H1 (cell line): ENCODE results near the gene ART4.

ENCODE experiments used
- EP300 ChIP-seq, 2 experiments: IDR thresholded peaks; 1 replicate in 1 of 2; 2 replicates in 1 of 2; pipeline ENCODE4 v1.6.1; 2011 to 2012; ENCODE audit warnings: low read depth in 2 of 2, low read length in 2 of 2, mild to moderate bottlenecking in 2 of 2, borderline replicate concordance in 1 of 2, inconsistent platforms in 1 of 2, moderate library complexity in 1 of 2
- KDM1A ChIP-seq: fragments of 200-600, 300-600 bp; sonication (generic); IDR thresholded peaks from 2 replicates; pipeline ENCODE4 v1.7.1; 2016; ENCODE audit warnings: mild to moderate bottlenecking, low read length, borderline replicate concordance
- KDM5A ChIP-seq: fragments of 200-600 bp; IDR thresholded peaks from 2 replicates; pipeline ENCODE4 v1.7.1; 2012; ENCODE audit warnings: mild to moderate bottlenecking, low read length, inconsistent platforms, mixed read lengths
- POLR2A ChIP-seq, 2 experiments: IDR thresholded peaks; 1 replicate in 1 of 2; 2 replicates in 1 of 2; pipeline ENCODE4 v1.6.1; 2011; ENCODE audit warnings: low read depth in 2 of 2, low read length in 2 of 2, mild to moderate bottlenecking in 2 of 2; ENCODE audit errors: control extremely low read depth in 1 of 2
- TF ChIP-seq, protein P1 (sequence below), 3 experiments: IDR thresholded peaks; 1 replicate in 2 of 3; 2 replicates in 1 of 3; pipeline versions ENCODE4 v1.5.1 to v1.6.1; 2011; ENCODE audit warnings: low read length in 3 of 3, mild to moderate bottlenecking in 3 of 3, inconsistent platforms in 2 of 3, low read depth in 1 of 3, moderate library complexity in 1 of 3; ENCODE audit not compliant: insufficient read depth in 1 of 3; ENCODE audit errors: control extremely low read depth in 1 of 3

DNA sequence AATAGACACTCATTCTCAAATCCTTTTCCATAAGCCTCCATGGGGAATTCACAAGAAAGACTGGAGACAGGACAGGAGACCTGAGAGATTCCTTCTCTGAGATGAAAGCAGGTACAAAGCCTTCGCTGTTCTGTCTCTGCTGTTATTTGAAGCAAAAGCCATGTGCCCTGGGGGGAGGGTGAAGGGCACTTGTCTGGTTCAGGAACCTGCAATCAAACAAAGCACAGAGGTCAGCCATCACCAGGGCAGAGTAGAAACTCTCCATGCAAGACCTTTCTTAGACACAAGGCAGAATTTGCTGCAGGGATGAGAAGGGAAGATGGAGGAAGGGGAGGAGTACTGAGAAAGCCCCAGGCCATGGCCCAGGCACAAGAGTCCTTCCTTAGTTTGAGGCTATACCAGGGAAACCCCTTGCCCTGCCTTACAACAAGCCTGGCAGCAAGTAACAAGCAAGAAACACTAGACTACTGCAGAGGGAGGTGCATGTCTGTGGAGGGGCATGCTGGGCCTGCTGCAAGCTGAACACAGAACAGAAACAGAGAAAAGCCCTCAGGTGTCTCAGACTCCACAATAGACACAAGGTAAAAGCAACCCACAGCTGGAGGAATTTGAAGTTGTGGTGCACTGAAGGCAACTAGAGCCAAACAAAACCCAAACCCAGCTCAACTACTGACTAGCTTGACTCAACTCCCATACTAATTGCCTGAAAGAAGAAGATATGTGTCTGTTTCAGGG is 7.8 kb upstream of the ART4 start:
- TF ChIP-seq POLR2A (IDR thresholded peaks at IDR 0.05; ENCODE audit: control extremely low read depth in 1 of 2, low read depth in 2 of 2, low read length in 2 of 2) (no peak), KDM1A (no peak), KDM5A (no peak), EP300 (IDR thresholded peaks at IDR 0.05; ENCODE audit: borderline replicate concordance in 1 of 2, low read depth in 2 of 2, low read length in 2 of 2) (no peak)
- TF ChIP-seq, protein P1, sequence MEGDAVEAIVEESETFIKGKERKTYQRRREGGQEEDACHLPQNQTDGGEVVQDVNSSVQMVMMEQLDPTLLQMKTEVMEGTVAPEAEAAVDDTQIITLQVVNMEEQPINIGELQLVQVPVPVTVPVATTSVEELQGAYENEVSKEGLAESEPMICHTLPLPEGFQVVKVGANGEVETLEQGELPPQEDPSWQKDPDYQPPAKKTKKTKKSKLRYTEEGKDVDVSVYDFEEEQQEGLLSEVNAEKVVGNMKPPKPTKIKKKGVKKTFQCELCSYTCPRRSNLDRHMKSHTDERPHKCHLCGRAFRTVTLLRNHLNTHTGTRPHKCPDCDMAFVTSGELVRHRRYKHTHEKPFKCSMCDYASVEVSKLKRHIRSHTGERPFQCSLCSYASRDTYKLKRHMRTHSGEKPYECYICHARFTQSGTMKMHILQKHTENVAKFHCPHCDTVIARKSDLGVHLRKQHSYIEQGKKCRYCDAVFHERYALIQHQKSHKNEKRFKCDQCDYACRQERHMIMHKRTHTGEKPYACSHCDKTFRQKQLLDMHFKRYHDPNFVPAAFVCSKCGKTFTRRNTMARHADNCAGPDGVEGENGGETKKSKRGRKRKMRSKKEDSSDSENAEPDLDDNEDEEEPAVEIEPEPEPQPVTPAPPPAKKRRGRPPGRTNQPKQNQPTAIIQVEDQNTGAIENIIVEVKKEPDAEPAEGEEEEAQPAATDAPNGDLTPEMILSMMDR (IDR thresholded peaks at IDR 0.05; ENCODE audit: control extremely low read depth in 1 of 3, insufficient read depth in 1 of 3, low read depth in 1 of 3, low read length in 3 of 3) = no peak
